Chondrocyte (in vitro differentiated cells): ENCODE results near the gene CIROP. TPM values are rescaled to one million over a fixed set of nuclear protein-coding genes. Genes with fewer than 3 reads are reported as not detected.

Experiments used
- DNase-seq: peaks from one replicate; pipeline ENCODE4 v3.0.0; 2021; ENCODE audit warnings: mixed read lengths, low spot score
- H3K27ac Mint-ChIP-seq: one replicate; pipeline ENCODE4 v1.8.0; 2021; ENCODE audit warnings: mild to moderate bottlenecking, moderate library complexity, mixed read lengths; ENCODE audit not compliant: unreplicated experiment
- H3K27me3 Mint-ChIP-seq: 2 replicates; pipeline ENCODE4 v1.8.0; 2021; ENCODE audit warnings: low read depth, mixed read lengths
- H3K36me3 Mint-ChIP-seq: 2 replicates; pipeline ENCODE4 v1.8.0; 2021; ENCODE audit warnings: low read depth, mixed read lengths
- H3K4me1 Mint-ChIP-seq: 2 replicates; pipeline ENCODE4 v1.8.0; 2021; ENCODE audit warnings: low read depth, mild to moderate bottlenecking, mixed read lengths
- H3K4me3 Mint-ChIP-seq: one replicate; pipeline ENCODE4 v1.8.0; 2021; ENCODE audit warnings: mild to moderate bottlenecking, moderate library complexity, mixed read lengths; ENCODE audit not compliant: unreplicated experiment
- H3K9me3 Mint-ChIP-seq: 2 replicates; pipeline ENCODE4 v1.8.0; 2021; ENCODE audit warnings: low read depth, mixed read lengths
- total RNA-seq: library from RNA; stranded (reverse); gene quantifications from 3 replicates; pipeline ENCODE4 v1.2.1, GENCODE V29; 2021
- TF ChIP-seq, protein P1 (sequence below): fragments of 200-600 bp; sonication (generic); IDR thresholded peaks from 2 replicates; pipeline ENCODE4 v1.5.0; 2021; ENCODE audit warnings: antibody characterized with exemption, mild to moderate bottlenecking, moderate library complexity

The CIROP gene
- total RNA-seq, 1 donor from 2014 or later = not detected

DNA sequence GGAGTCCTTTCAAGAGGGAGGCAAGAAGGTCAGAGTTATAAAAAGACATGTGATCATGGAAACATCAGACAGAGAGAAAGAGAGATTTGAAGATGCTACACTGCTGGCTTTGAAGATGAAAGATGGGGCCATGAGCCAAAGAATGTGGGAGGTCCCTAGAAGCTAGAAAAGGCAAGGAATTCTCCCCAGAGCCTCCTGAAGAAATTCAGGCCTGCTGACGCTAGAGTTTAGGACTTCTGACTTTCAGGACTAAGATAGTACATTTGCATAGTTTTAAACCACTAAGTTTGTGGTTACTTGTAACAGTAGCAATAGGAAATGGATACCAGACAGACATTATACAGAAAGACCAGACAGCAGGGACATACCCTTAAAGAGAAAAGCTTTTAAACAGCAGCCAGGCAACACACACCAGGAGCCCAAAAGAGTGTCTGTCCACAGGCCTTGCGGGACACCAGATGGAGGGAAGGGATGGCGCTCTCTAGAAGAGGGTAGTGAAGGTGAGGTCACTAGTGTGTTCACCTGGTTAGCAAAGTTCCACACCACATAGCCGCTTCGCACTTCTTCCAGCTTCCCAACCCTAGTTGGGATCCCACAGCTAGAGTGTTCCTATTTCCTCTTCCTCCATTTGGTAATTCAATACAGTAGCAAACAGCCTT is 43.9 kb upstream of the CIROP start:
- no peak overlapping the region for H3K27ac Mint-ChIP-seq

DNA sequence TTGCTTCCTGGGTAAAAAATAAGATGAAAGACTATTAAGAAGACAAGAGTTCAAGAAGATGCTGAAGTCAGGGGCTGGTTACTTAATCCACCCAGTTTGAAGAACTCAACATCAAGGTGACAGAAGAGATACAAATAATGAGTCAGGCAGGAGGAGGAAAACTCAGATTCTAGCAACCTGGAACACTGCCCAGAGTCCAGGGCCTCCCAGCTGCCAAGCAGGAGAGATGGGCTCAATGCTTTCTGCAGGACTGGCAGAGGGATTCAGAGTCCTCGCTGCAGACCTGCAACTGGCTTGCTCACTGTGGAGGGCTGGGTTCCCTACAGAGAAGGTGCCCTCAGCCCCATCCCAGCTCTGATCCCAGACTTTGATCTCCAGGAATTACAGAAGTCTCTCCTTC is 42.9 kb upstream of the CIROP start:
- no peak overlapping the region for H3K27ac Mint-ChIP-seq
- peaks cover 6% of the 10 kb centered on the region for H3K9me3 Mint-ChIP-seq
- H3K27me3 Mint-ChIP-seq = peaks cover 13% of the 10 kb centered on the region
- no peaks in the 10 kb centered on the region for H3K36me3 Mint-ChIP-seq
- peaks cover 5% of the 10 kb centered on the region for H3K4me1 Mint-ChIP-seq
- H3K4me3 Mint-ChIP-seq = no peak overlapping the region
- no peak for DNase-seq
- TF ChIP-seq, protein P1, sequence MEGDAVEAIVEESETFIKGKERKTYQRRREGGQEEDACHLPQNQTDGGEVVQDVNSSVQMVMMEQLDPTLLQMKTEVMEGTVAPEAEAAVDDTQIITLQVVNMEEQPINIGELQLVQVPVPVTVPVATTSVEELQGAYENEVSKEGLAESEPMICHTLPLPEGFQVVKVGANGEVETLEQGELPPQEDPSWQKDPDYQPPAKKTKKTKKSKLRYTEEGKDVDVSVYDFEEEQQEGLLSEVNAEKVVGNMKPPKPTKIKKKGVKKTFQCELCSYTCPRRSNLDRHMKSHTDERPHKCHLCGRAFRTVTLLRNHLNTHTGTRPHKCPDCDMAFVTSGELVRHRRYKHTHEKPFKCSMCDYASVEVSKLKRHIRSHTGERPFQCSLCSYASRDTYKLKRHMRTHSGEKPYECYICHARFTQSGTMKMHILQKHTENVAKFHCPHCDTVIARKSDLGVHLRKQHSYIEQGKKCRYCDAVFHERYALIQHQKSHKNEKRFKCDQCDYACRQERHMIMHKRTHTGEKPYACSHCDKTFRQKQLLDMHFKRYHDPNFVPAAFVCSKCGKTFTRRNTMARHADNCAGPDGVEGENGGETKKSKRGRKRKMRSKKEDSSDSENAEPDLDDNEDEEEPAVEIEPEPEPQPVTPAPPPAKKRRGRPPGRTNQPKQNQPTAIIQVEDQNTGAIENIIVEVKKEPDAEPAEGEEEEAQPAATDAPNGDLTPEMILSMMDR = no peak

More for the DNA sequence above, 43.9 kb upstream of the CIROP start:
- Mint-ChIP-seq H3K27me3 (peaks cover 16% of the 10 kb centered on the region), H3K4me3 (no peak overlapping the region), H3K36me3 (no peaks in the 10 kb centered on the region), H3K4me1 (peaks cover 6% of the 10 kb centered on the region), H3K9me3 (peaks cover 6% of the 10 kb centered on the region)
- DNase-seq = no peak
- TF ChIP-seq, protein P1 = no peak

DNA sequence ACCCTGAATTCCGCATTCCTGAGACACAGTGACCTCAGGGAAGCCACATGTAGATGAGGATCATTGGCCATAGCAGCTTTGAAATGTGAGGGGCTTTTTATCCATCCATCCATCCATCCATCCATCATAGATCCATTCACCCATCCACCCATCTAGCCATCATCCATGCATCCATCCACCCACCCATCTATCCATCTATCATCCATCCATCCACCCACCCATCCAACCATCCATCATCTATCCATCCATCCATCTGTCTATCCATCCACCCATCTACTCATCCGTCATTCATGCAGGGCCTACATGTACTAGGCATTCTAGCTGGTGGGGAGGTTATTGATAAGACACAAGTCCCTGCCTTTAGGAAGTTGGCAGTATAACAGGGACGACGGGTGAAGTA is 42.2 kb upstream of the CIROP start:
- TF ChIP-seq, protein P1 = no peak
- no peak for DNase-seq
- Mint-ChIP-seq H3K27ac (no peak overlapping the region), H3K4me3 (no peak overlapping the region), H3K9me3 (peaks cover 6% of the 10 kb centered on the region), H3K4me1 (peaks cover 10% of the 10 kb centered on the region), H3K27me3 (peaks cover 13% of the 10 kb centered on the region), H3K36me3 (no peaks in the 10 kb centered on the region)

DNA sequence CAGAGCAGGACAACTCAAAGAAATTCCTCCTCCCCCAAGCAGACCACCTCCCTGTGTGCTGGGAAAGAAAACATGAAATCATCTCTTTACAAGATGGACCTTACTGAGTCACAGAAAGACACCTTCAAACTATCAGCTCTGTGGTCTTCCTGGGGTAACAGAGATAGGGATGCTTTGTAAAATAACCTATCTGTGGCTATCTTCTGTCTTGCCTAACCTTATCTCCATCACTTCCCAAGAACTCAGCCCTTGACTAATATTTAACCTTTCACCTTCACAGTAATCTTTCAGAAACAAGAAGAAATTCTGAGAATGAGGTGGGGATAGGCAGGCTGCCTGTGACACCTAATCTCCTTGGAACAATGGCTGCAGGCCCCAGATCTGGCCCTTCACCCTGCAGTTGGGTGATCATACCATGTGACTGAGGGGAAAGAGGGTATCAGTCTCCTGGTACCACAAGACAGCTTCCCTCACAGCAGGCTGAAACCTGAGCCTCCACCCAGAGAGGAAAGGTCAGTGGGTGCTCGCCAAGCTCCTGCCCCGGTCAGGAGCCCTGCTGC is 41.6 kb upstream of the CIROP start:
- no peak overlapping the region for H3K27ac Mint-ChIP-seq
- DNase-seq = no peak
- peaks cover 6% of the 10 kb centered on the region for H3K9me3 Mint-ChIP-seq
- H3K4me1 Mint-ChIP-seq = peaks cover 15% of the 10 kb centered on the region
- no peak overlapping the region for H3K4me3 Mint-ChIP-seq
- H3K36me3 Mint-ChIP-seq = no peaks in the 10 kb centered on the region
- peaks cover 13% of the 10 kb centered on the region for H3K27me3 Mint-ChIP-seq
- TF ChIP-seq, protein P1 = no peak

DNA sequence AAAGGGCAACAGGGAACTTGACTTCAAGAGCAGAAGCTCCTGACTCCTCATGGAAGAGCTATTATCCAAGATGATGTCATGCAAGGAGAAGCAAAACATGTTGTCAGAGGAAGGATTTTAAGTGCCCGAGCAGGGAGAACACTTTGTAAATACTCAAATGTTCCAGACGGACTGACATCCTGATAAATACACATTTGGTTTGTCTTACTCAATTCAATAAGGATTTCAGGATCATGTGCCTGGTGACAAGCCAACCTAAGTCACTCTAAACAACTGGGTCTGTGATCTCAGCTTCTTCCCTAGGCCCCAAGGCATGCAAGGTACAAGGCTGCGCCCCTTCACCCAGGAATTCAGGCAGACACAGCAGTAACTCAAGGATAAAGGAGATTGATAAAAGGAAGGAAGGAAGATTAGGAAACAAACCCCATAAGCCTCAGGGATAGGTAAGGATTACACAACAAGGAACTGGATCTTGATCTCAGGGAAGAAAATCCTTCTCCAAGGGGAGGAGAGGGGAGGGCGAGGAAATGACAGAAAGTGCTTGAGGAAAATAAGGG is 41.1 kb upstream of the CIROP start:
- Mint-ChIP-seq H3K27ac (no peak overlapping the region), H3K9me3 (peaks cover 6% of the 10 kb centered on the region), H3K4me1 (peaks cover 15% of the 10 kb centered on the region), H3K36me3 (no peaks in the 10 kb centered on the region), H3K4me3 (no peak overlapping the region), H3K27me3 (peaks cover 13% of the 10 kb centered on the region)
- DNase-seq = no peak
- TF ChIP-seq, protein P1 = no peak
